ENCODE results near the gene KCTD11.

GRCh38 chr17:7355053-7355452 lies 3.1 kb downstream of the KCTD11 start, which contains the start of gene TMEM95:
- TF ChIP-seq CTCF (IDR thresholded peaks at IDR 0.05; ENCODE audit: low read depth, low read length) (no peak), MAX (IDR thresholded peaks at IDR 0.05; ENCODE audit: low read depth, low read length) (no peak), POLR2A (IDR thresholded peaks at IDR 0.05; ENCODE audit: extremely low read depth, insufficient read length) (no peak)
